Activated CD4-positive, alpha-beta T cell treated with anti-CD3 and anti-CD28 coated beads for 48 hours (primary cell): ENCODE results near the gene MACROH2A1.
"Not testable (repeated sequence)": the region's sequence is repeated elsewhere in the genome, so short reads cannot be mapped to it uniquely, and the experiment has no call there.

Source experiments
- DNase-seq: peaks from one replicate; pipeline ENCODE4 v3.0.0-alpha.2; 2020

MACROH2A1 gene

DNA sequence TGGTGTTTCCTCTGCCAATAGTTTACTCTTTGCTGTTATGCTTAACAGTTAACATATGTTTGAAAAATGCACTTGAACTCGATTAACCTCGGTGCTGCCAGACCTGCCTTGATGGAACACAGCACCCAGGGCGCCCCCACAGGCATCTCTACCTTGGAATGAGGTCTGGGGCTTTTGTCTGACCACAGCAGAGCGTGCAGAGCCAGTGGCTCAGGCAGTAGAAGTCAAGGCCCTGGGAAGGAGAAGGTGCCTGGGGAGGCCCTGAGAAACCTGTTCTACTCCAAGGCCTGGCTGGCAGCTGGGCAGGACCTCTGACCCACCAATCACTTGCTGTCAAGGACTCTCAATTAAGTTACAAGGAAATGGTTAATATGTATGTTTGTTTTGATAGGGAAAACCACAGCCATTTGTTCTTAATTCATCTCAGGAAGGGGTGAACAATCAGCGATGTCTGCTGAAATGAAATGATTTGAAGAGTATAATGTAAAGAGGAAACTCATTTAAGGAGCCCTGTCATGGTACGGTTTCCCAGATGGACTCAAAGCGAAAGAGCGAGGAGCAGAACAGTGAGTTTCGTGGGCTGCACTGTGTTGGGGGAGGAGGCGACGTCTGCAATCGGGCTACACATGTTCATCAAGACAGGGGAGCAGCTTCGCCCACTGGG is 21.9 kb downstream of the MACROH2A1 start:
- DNase-seq: peak; percentile 60

DNA sequence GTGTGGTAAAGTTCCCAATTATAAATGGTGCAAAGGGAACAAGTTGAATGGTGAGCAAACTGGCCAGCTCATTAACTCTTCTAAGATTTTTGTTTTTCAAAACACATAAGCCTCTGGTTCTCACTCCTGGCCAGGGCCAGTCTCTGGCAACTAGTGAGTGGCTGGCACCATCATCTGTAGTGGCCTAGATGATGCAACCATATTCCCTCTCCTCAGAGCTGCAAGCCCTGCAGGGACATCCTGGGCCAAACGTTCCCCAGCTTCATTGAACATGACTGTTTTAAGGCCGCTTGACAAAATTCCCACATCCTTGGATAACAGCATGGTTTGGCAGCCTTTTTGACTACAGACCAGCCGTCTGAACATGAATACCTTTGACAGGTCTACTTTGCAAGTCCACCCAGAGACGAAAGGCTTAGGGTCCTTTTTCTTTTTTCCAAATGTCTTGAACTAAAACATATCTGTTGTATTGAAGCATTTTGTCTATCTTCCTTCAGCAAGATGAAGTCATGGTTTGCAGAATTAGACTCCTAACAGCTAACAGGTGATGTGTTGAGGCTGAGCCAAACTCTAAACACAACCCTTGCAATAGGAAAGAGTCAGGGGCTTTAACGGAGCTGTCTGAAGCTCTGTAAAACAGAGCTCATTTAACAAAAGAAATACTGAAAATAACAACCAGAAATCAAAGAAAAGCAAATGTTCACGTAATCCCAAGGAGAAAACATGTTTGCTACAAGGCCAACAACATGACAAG is 23.8 kb downstream of the MACROH2A1 start:
- DNase-seq: no peak

DNA sequence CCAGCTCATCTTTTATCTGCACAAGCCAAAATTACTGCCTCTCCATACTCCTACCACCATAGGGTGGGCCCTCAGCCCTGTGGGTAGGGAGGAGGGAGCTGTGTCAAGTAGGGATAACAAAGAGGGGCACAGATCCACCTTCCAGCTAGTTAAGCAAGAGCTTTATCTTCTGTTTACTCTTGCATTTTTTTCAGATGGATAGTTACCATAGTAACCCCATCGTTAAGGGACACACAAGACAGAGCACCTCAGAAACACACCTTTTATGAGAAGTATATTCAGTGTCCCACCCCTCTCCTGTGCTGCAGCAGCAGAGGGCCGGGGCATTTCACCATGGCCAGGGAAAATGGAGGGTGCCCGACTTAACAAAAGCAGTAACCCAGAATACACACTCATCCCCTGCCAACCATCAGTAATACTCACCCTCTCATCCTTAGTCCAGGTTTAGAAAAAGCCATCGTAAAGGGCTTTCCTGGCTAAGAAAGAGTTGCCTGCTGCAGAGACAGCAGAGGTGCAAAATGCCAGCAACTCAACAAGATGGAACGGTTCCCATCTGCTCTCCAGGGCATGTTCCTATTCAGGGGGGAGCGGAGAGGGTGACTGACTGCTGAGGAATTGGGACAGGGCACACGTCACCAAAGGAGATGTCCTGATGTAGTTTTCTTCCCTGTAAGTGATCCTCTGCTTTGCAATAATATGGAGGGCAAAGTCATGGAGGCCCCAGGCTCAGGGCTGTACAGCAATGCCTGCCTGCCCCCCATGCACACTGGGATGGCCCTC is 25.1 kb downstream of the MACROH2A1 start:
- no peak for DNase-seq

DNA sequence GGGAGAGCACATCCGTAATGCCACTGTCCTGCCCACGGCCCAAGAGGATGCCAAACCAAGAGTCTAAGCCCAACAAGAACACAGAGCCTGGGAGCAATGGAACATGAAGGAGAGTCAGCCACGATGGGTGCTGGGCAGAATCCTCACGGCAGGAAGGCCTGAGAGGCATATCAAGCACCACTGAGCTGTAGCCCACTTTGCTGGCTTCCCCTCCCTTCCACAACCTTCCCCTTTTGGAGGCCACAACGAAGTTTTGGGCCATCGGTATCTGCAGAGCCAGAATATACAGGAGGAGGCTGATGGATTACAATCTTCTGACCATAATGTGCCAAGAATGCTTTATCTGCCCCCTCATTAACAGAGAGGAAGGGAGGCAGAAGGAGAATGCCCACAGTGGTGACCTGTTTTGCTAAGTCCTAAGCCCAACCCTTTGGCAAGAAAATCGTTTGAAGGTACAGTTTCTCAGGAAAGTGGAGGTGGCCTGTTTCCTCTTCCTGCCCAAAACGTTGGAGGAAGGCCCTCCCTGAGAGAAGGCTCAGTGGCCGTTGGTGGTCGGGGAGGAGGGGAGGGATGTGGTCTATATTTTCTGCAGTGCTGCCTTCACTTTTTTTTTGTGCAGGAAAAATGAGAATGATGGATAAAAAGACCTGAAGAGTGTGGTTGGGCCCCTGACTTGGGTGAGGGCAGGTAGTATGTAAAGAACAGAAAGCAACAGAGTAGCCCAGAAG is 26.2 kb downstream of the MACROH2A1 start:
- DNase-seq: no peak

DNA sequence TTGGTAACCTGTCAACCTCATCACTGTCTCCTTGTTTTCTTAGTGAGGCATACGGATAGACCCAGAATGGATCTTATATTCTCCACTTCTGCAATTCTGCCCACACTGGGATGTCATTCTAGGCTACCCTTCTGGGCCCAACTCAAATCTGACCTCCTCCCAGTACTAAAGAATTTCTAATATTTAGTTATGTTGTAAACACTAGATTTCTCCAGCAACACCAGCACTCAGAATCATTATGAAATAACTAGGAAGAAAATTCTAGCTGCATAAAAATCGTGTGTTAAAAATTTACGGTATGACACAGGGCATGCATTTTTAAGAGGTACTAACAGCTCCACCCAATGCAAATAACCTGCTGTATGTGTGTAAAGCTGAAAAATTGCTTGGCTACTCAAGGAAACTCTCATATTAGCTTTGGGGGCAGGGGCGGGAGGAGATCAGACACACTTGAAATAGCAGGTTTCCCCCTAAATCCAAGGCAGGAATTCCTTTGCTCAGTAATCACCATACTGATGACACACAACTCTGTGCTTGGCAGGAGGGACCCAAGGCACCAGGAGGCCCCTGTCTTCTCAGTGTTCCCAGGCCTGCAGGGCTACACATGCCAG is 27.3 kb downstream of the MACROH2A1 start:
- no peak for DNase-seq

DNA sequence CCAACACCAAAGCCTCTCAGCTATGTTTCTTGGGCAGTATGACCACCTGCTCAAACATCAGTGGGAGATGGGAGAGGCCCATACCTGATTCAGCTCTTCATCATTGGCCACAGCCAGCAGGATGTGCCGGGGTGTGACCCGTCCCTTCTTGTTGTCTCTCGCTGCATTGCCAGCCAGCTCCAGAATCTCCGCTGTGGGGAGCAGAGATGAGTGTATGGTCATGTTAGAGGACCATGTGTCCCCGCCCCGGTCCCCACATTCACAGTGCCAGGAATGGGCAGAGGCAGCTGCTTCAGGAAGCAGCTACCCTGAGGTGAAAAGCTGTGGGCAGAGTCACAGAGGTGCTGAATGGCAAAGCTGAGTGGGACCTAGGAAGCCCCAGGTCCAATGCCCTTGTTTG is 29.1 kb downstream of the MACROH2A1 start:
- no peak for DNase-seq

DNA sequence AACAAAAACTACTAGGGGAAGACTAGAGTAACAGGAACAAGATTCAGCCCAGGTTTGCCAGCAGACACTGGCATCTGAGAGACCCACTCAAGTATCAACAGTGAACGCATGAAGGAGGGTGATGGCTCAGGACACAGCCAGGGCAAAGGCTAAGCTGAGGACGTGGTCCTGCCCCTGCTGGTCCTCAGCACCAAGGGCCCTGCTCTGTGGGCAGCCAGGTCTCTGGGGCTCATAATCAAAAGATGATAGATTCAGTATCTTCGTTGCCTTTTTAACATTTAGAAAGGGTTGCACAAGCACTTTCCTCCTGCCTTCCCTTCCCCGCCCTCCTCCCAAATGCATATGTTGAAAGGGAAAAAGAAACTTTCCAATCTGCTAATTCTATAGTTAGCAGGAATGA is 31.5 kb downstream of the MACROH2A1 start:
- DNase-seq: no peak

DNA sequence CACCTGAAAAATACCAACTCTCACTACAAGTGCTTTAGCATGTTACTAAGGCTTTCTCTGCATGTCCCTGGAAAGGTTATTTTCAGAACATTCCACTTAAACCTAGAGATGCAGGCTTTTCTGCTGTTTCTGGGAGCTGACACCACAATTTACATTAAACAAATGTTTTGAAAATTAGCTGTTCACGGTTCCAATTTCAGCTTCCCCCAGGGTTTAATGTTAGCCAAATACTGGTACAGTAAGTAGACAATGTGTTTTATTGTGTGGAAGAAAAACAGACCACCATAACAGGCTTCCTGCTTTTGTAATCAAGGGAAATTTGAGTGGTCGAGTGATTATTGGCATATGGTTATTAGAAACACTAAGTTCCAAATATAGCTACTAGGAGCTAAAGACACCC is 32.0 kb downstream of the MACROH2A1 start:
- DNase-seq: no peak

DNA sequence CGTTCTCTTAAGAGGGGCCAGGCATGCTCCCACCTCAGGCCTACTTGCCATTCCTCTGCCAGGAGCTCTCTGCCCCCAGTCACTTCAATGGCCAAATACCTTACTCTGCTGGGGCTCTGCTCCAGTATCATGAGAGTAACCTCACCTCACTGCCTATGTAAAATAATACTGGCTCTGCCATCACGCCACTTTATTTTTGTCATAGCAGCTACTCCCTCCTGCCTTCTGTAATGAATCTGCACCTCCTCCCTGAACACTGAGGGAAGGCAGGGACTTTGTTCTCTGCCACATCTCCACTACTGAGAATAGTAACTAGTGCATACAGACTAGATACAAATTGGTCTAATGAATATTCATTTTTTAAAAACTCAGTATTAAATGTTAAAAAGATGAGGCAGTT is 33.8 kb downstream of the MACROH2A1 start:
- DNase-seq: no peak

DNA sequence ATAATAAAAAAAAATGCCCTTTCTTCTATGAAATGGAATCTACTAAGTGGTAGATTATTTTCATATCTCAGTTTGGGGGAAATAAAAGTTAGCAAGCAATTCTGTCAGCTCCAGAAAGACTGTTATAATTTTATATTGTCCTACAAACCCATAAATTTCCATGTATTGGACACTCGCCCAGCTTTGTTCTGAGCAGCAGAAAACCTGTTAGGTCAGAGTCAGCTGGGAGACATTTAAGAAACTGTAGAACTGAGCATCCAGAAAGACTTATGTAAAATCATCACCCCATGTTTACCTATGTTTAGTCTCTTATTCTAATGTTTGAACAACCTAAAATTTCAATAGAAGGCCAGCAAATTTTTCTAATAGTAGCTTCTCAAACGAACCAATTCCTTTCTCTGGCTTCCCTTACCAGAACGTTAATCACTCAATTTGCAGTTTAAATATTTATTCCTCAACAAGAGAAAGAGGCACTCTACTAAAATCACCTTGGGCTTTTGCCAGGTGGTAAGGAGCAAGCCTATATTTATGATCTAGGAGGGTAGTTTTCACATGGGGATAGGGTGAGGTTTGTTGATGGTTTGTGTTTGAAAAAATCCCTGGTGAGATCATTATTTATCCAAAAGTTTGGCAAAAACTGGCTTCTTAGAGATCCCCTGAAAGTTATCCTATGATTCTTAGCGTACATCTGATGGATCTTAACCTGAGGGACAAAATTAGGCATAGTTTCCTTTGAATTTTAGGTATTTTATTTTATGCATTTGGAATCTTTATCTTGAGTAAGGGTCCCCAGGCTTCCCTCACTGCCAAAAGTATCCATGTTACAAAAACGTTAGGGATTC is 34.4 kb downstream of the MACROH2A1 start:
- no peak for DNase-seq

DNA sequence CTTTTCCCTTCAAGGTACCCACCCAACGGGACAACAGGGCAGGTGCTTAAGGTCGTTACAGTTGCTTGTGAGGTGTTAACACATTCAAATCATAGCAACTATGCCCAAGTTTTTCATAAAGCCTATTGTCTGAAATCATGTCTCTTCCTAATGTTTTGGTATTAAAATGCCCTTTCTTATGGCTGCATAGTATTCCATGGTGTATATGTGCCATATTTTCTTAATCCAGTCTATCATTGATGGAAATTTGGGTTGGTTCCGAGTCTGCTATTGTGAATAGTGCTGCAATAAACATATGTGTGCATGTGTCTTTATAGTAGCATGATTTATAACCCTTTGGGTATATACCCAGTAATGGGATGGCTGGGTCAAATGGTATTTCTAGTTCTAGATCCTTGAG is 35.7 kb downstream of the MACROH2A1 start:
- DNase-seq: not testable (repeated sequence)

DNA sequence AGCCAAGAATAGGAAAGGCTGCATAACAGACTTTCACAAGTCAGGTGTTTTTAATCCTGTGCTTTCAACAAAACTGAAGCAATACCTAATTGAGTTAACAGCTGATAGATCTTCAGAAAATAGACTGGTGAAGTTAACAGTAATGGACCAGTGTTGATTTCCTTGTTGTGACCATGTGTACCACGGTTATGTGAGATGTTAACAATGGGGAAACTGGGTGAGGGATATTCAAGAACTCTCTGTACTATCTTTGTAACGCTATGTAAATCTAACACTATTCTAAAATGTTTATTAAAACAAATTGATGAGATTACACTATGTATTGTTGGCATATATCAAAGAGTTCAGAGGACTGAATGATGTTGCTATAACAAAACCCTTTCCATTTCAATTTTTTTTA is 36.9 kb downstream of the MACROH2A1 start:
- no peak for DNase-seq

DNA sequence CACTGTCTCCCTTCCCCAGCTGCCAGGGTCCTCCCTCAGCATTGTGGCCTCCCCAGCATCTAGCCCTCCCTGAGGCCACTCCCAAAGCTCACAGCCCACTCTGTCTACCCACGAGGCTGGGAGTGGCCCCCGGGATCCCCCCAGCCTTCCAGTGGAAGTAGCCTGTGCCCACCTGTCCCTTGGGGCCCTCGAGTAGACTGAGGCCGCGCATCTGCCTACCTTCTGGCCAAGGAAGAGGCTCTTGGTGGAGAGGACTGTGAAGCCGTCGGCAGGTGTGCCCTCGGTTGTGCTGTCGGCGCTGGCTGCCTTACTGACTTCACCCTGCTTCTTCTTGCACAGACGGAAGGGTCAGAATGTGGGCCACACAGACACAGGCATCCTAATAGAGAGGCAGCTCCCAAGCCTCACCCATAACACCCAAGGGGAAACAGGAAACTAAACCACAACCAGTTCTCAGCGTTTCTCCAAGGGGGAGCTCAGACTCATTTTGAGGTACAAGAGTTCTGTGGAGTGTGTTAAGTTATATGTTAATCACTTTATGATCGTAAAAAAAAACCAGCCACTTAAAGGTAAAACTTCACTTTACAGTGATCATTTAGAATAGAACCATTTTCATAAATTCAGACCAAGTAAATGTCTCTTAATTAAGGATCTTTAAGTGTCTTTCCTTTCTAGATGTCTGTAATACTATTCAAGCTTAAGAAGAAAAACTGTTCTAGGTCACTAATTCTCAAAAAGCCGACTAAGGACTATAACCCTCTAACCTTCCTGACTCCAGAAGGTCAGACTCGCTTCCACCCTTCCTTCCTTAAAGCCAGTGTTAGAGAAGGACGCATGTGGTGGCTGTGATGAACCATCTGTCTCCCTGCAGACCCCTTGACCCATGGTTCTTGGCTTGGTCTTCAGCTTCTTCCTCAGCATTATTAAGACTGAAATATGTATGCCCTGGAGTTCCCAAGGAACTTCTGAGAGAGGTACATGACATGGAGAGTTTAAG is 38.5 kb downstream of the MACROH2A1 start:
- no peak for DNase-seq

DNA sequence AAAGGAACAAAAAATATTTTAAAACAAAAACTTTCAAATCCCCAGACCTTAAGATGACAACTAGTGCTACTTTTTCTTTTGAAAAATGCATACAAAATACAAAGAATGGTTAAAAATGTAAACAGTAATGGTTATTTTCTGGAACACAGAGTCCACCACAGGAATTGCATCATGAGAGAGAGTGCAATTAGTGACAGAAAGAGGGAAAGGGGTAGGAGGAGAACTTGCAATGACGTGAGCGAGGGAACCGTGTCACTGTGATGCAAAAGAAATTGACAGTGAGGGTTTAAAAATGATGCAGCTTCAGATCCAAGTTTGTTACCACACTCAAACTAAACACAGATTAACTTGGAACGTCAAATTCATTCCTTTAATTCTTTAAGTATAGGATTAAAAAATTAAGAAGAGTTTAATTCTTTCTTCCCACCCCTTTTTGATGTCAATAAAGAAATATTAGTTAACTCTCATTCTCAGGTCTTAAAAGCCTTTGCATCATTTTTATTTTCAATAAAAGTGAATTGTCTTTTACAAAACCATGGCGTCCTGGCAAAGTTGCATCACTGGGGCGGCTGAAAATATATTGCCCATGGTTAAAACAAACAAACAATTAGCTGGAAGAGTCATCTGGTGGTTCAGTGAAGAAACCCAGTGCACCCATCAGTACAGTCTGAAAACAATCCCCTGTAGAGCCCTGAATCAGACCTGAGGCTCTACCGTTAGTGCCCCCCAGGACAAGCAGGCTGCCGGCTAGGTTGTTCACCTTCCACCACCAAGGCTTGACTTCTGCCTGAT is 39.5 kb downstream of the MACROH2A1 start:
- DNase-seq: no peak

DNA sequence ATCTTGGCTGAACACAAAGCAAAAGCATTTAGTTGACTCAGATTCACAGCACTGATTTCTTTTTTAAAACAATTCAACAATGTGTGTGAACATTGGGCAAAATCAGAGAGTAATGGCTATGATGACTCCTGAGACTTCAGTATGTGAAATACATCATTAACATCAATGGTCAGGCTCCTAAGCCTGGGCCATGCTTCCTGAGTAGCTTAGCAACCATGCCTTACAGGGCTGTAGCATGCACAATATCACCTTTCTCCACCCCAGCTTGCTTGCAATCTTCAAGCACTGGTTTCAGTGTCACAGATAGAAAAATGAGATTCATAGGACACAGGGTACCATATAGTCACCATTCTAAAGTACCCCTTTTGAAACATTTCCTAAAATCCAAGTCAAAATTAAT is 41.3 kb downstream of the MACROH2A1 start:
- DNase-seq: no peak

DNA sequence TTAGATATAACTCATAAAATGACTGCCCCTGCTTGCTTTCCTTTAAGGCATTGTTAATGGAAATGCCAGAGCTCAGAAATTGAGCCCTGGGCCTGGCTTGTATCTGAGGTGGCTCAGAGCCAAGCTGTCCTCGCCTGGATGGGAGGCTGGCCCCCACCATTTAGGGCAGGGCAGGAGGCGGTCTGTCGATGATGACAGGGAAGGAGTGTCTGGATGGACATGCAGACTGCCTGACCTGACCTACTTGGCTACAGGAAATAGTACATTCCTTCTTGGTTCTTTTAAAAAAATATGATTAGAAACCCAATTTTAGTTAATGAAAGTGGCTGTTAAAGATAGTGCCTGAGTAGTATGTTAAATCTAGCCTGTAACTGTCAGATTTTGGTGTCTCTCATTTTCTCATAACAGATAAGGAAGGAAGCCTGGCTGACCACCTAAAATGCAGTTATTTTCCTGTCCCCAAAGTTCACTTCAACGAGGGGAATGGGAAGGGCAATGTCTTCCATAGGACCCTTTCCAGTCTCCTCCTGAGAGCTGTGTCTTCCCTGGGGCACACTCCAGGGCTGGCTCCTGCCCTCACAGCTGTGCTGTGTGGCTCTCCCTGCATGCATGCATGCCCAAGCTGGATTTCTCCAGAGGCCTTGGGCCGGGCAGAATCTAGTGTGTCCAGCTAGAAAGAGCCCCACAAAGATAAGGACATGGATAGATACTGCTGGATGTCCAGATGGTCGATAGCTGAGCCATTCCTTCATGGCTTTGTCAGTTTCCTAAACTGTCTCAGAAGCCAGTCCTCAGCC is 42.3 kb downstream of the MACROH2A1 start:
- no peak for DNase-seq

DNA sequence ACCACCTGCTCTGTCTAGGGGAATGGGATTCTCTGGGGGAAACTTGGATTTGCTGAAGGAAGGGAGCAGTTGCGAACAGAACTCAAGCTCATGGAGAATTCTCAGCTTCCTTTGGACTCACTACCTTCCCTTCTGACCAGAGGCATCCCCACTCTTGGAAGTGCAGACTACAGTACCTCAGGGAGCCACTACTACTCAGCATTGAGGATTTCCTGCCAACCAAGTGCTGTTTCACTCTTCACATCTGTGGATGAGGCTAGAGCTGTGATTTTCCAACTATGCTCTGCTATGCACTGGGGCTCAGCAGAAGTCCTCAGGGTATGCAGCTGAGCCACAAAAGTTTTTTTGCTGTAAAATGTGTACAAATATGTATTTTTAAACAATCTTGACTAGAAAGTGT is 43.9 kb downstream of the MACROH2A1 start:
- DNase-seq: no peak

DNA sequence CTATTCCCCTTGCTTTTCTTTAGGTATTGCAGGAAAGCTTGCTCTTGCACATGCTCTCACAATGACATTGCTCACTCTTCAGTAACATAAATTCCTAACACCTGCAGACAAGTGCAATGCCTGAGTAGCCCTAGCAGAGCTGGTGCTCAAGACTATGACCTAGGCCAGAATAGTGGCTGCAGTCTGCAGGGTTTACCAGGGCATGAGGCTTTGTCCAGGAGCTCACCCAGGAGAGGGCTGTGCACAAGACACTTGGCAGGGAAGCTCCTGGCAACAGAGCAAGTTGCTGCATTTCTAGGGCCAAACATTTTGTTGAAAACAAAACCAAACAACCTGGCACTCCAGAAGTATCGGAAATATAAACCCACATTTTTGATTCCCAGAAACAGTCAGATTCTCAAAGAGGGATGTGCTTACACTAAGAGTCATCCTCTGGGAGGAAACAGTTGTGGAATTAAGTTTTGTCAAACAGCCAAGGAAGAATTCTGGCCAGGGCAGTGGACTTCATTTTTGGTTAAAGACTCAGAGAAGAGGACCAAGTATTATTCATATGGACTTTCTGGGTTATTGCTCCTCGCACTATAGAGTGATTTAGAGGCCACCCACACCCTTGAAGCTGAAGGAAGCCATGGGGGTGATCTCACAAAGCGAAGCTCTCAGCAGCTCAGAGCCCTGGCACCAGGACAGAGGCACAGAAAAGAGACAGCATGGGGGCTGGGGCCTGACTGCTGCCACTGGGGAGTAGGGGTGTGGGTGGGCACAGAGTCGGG is 44.9 kb downstream of the MACROH2A1 start:
- DNase-seq: no peak
